DMS114 treated with DMSO at 0.1 percent for 48 hours (cell line): ENCODE measurements around the gene ZNF318.
"Not testable (repeated sequence)": the region's sequence is repeated elsewhere in the genome, so short reads cannot be mapped to it uniquely, and the experiment has no call there.

Source experiments
- DNase-seq: peaks from one replicate; lab custom pipeline; 2025; ENCODE audit not compliant: unreplicated experiment; lab: John Stamatoyannopoulos, UW

Gene ZNF318

GRCh38 chr6:43390753-43391439 is 21.4 kb upstream of the ZNF318 start:
- not testable (repeated sequence) for DNase-seq

GRCh38 chr6:43389730-43390295 is 20.4 kb upstream of the ZNF318 start:
- no peak for DNase-seq

- DNase-seq, result peak; percentile 29
Observed at GRCh38 chr6:43386492-43386891, 17.0 kb upstream of the ZNF318 start.

- DNase-seq, result no peak
Observed at GRCh38 chr6:43383021-43383667, 13.7 kb upstream of the ZNF318 start.

GRCh38 chr6:43380858-43381257 is 11.4 kb upstream of the ZNF318 start:
- DNase-seq, result not testable (repeated sequence)

- DNase-seq, result no peak
Observed at GRCh38 chr6:43378631-43379030, 9.2 kb upstream of the ZNF318 start.

- DNase-seq, result no peak
Observed at GRCh38 chr6:43377710-43378229, 8.3 kb upstream of the ZNF318 start.

GRCh38 chr6:43376551-43376981 is 7.1 kb upstream of the ZNF318 start:
- no peak for DNase-seq

GRCh38 chr6:43375693-43376092 is 6.2 kb upstream of the ZNF318 start:
- no peak for DNase-seq

- DNase-seq, result no peak
Observed at GRCh38 chr6:43373252-43373875, 3.9 kb upstream of the ZNF318 start.

- not testable (repeated sequence) for DNase-seq
Observed at GRCh38 chr6:43370003-43370580, 645 bp upstream of the ZNF318 start.

GRCh38 chr6:43368259-43369160 is 937 bp downstream of the ZNF318 start:
- DNase-seq, result no peak

- no peak for DNase-seq
Observed at GRCh38 chr6:43367245-43367984, 2.0 kb downstream of the ZNF318 start.

GRCh38 chr6:43361269-43361668 is 8.2 kb downstream of the ZNF318 start:
- DNase-seq, result no peak

- DNase-seq, result no peak
Observed at GRCh38 chr6:43359831-43360230, 9.6 kb downstream of the ZNF318 start.

GRCh38 chr6:43359381-43359780 is 10.1 kb downstream of the ZNF318 start:
- no peak for DNase-seq

GRCh38 chr6:43355862-43356590 is 13.4 kb downstream of the ZNF318 start:
- peak; percentile 43 for DNase-seq

GRCh38 chr6:43351951-43352350 is 17.5 kb downstream of the ZNF318 start:
- DNase-seq, result not testable (repeated sequence)

GRCh38 chr6:43347444-43347843 is 22.0 kb downstream of the ZNF318 start:
- DNase-seq, result no peak
